ENCODE data around the gene CNTNAP2. TPM values are rescaled to one million over a fixed set of nuclear protein-coding genes. Genes with fewer than 3 reads are reported as not detected.

The CNTNAP2 gene
- total RNA-seq, 1 donor from 2014 or later = 1.3 TPM

GRCh38 chr7:147199868-147200267 lies 1083.3 kb downstream of the CNTNAP2 start:
- DNase-seq (ENCODE audit: low spot score) = no peak

- DNase-seq (ENCODE audit: low spot score) = no peak
Observed at GRCh38 chr7:147207988-147208387, 1091.4 kb downstream of the CNTNAP2 start.

- no peak for DNase-seq (ENCODE audit: low spot score)
Observed at GRCh38 chr7:147231275-147231674, 1114.7 kb downstream of the CNTNAP2 start.

GRCh38 chr7:147235645-147236382 lies 1119.2 kb downstream of the CNTNAP2 start:
- no peak for DNase-seq (ENCODE audit: low spot score)

GRCh38 chr7:147240468-147240867 lies 1123.9 kb downstream of the CNTNAP2 start:
- no peak for DNase-seq (ENCODE audit: low spot score)

GRCh38 chr7:147245274-147245673 lies 1128.7 kb downstream of the CNTNAP2 start:
- DNase-seq (ENCODE audit: low spot score) = no peak

GRCh38 chr7:147249956-147250355 lies 1133.4 kb downstream of the CNTNAP2 start:
- no peak for DNase-seq (ENCODE audit: low spot score)

- DNase-seq (ENCODE audit: low spot score) = no peak
Observed at GRCh38 chr7:147251751-147252325, 1135.2 kb downstream of the CNTNAP2 start.

GRCh38 chr7:147261693-147262092 lies 1145.1 kb downstream of the CNTNAP2 start:
- no peak for DNase-seq (ENCODE audit: low spot score)

- no peak for DNase-seq (ENCODE audit: low spot score)
Observed at GRCh38 chr7:147265528-147265927, 1148.9 kb downstream of the CNTNAP2 start.

- no peak for DNase-seq (ENCODE audit: low spot score)
Observed at GRCh38 chr7:147276106-147276505, 1159.5 kb downstream of the CNTNAP2 start.

- DNase-seq (ENCODE audit: low spot score) = no peak
Observed at GRCh38 chr7:147276783-147277370, 1160.3 kb downstream of the CNTNAP2 start.

GRCh38 chr7:147279514-147279913 lies 1162.9 kb downstream of the CNTNAP2 start:
- no peak for DNase-seq (ENCODE audit: low spot score)

- no peak for DNase-seq (ENCODE audit: low spot score)
Observed at GRCh38 chr7:147279964-147280374, 1163.4 kb downstream of the CNTNAP2 start.

GRCh38 chr7:147282204-147282603 lies 1165.6 kb downstream of the CNTNAP2 start:
- DNase-seq (ENCODE audit: low spot score) = no peak

- DNase-seq (ENCODE audit: low spot score) = no peak
Observed at GRCh38 chr7:147296201-147296600, 1179.6 kb downstream of the CNTNAP2 start.

GRCh38 chr7:147296986-147297385 lies 1180.4 kb downstream of the CNTNAP2 start:
- DNase-seq (ENCODE audit: low spot score) = no peak

- no peak for DNase-seq (ENCODE audit: low spot score)
Observed at GRCh38 chr7:147298611-147299043, 1182.0 kb downstream of the CNTNAP2 start.

GRCh38 chr7:147300293-147300692 lies 1183.7 kb downstream of the CNTNAP2 start:
- DNase-seq (ENCODE audit: low spot score) = no peak

GRCh38 chr7:147304376-147304775 lies 1187.8 kb downstream of the CNTNAP2 start:
- DNase-seq (ENCODE audit: low spot score) = no peak

- no peak for DNase-seq (ENCODE audit: low spot score)
Observed at GRCh38 chr7:147305827-147306226, 1189.2 kb downstream of the CNTNAP2 start.

- DNase-seq (ENCODE audit: low spot score) = no peak
Observed at GRCh38 chr7:147308539-147308938, 1191.9 kb downstream of the CNTNAP2 start.

- no peak for DNase-seq (ENCODE audit: low spot score)
Observed at GRCh38 chr7:147311336-147311735, 1194.7 kb downstream of the CNTNAP2 start.
